ENCODE measurements around the gene CDKAL1.

Gene CDKAL1

DNA sequence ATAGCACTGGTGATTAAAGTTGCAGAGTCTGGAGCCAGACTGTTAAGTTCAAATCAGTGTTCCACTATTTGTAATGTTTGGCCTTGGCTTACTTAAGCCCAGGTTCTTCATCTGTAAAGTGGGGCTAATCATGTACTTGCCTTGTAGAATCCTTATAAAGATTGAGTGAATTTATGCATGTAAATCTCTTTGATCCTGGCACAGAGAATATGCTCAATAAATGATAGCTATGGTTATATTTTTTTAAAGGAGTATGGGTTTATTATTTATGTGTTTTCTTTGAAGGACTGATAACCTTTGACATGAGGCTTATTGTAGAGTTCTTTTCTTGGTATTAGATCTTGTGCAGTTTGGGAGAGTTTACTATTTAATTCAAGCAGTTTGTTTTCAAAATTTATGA lies 89.5 kb downstream of the CDKAL1 start:
- no peak overlapping the region for H2AK5ac ChIP-seq (ENCODE audit: low read length, severe bottlenecking)
- no peak overlapping the region for H3K18ac ChIP-seq (ENCODE audit: low read depth in 1 of 2, low read length in 2 of 2)
- no peak overlapping the region for H3K4me3 ChIP-seq (ENCODE audit: insufficient read depth in 1 of 2, low read depth in 1 of 2, low read length in 2 of 2)
- H2BK15ac ChIP-seq (ENCODE audit: low read depth, poor library complexity, severe bottlenecking): no peak overlapping the region
- H2BK120ac ChIP-seq (ENCODE audit: low read depth, low read length): no peak overlapping the region
- no peak overlapping the region for H3K27ac ChIP-seq (ENCODE audit: low read length, poor library complexity, severe bottlenecking)
- H4K91ac ChIP-seq (ENCODE audit: low read length): no peak overlapping the region
- H3K4me2 ChIP-seq (ENCODE audit: low read length, poor library complexity, severe bottlenecking): no peak overlapping the region
- no peak overlapping the region for H2AFZ ChIP-seq (ENCODE audit: low read depth, low read length)
- no peak overlapping the region for H3K9ac ChIP-seq (ENCODE audit: low read length)
- no peak overlapping the region for H3K23ac ChIP-seq (ENCODE audit: low read length in 2 of 2)
- no peak overlapping the region for H4K8ac ChIP-seq (ENCODE audit: low read length)
- DNase-seq: no peak
- H3K9me3 ChIP-seq (ENCODE audit: control insufficient read depth, low read length): no peaks in the 10 kb centered on the region
- no peaks in the 10 kb centered on the region for H3K4me1 ChIP-seq (ENCODE audit: control insufficient read depth, insufficient read depth, low read depth, low read length)
- no peak overlapping the region for H2BK12ac ChIP-seq (ENCODE audit: low read length in 2 of 2)
- peaks cover 4% of the 10 kb centered on the region for H3K79me1 ChIP-seq (replicated peaks; ENCODE audit: low read length, poor library complexity, severe bottlenecking)
- H3K36me3 ChIP-seq (ENCODE audit: control insufficient read depth in 1 of 2, insufficient read depth in 2 of 2, low read depth in 1 of 2, low read length in 2 of 2): no peaks in the 10 kb centered on the region
- H2BK5ac ChIP-seq (ENCODE audit: low read depth, low read length, poor library complexity, severe bottlenecking): no peak overlapping the region
- no peak overlapping the region for H3K4ac ChIP-seq (ENCODE audit: low read depth in 1 of 2, low read length in 2 of 2)
- H3K27me3 ChIP-seq (ENCODE audit: control insufficient read depth in 1 of 2, insufficient read depth in 1 of 2, low read length in 2 of 2): no peaks in the 10 kb centered on the region
- H3K14ac ChIP-seq (ENCODE audit: low read length in 2 of 2): no peak overlapping the region

DNA sequence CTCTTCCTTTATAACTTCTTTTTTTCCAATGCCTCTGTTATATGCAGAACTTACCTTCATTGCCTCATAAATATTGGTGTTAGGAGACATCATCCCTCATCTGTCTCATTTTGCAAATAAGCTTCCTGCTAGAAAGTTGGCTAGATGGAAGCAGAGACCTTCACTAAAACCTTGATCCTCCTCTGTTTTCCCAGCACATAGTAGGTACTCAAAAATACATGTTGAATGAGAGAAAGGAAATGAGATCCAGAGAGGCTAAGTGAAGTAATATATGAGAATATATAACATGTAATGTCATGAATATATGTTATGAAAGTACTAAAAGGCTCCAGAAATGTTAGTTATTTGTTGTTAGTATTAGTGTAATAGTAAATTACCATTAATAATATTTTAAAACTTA lies 91.9 kb downstream of the CDKAL1 start:
- no peak for DNase-seq
- H3K9ac ChIP-seq (ENCODE audit: low read length): no peak overlapping the region
- H3K79me1 ChIP-seq (replicated peaks; ENCODE audit: low read length, poor library complexity, severe bottlenecking): peaks cover 5% of the 10 kb centered on the region
- H3K4me2 ChIP-seq (ENCODE audit: low read length, poor library complexity, severe bottlenecking): no peak overlapping the region
- H4K91ac ChIP-seq (ENCODE audit: low read length): no peak overlapping the region
- H3K14ac ChIP-seq (ENCODE audit: low read length in 2 of 2): no peak overlapping the region
- H3K4me1 ChIP-seq (ENCODE audit: control insufficient read depth, insufficient read depth, low read depth, low read length): no peaks in the 10 kb centered on the region
- H3K23ac ChIP-seq (ENCODE audit: low read length in 2 of 2): no peak overlapping the region
- H3K18ac ChIP-seq (ENCODE audit: low read depth in 1 of 2, low read length in 2 of 2): no peak overlapping the region
- H2BK12ac ChIP-seq (ENCODE audit: low read length in 2 of 2): no peak overlapping the region
- no peak overlapping the region for H2BK120ac ChIP-seq (ENCODE audit: low read depth, low read length)
- H3K4me3 ChIP-seq (ENCODE audit: insufficient read depth in 1 of 2, low read depth in 1 of 2, low read length in 2 of 2): no peak overlapping the region
- no peak overlapping the region for H3K4ac ChIP-seq (ENCODE audit: low read depth in 1 of 2, low read length in 2 of 2)
- H2BK5ac ChIP-seq (ENCODE audit: low read depth, low read length, poor library complexity, severe bottlenecking): no peak overlapping the region
- no peak overlapping the region for H3K27ac ChIP-seq (ENCODE audit: low read length, poor library complexity, severe bottlenecking)
- H4K8ac ChIP-seq (ENCODE audit: low read length): no peak overlapping the region
- H3K27me3 ChIP-seq (ENCODE audit: control insufficient read depth in 1 of 2, insufficient read depth in 1 of 2, low read length in 2 of 2): no peaks in the 10 kb centered on the region
- no peak overlapping the region for H2BK15ac ChIP-seq (ENCODE audit: low read depth, poor library complexity, severe bottlenecking)
- no peak overlapping the region for H2AK5ac ChIP-seq (ENCODE audit: low read length, severe bottlenecking)
- no peaks in the 10 kb centered on the region for H3K36me3 ChIP-seq (ENCODE audit: control insufficient read depth in 1 of 2, insufficient read depth in 2 of 2, low read depth in 1 of 2, low read length in 2 of 2)
- no peak overlapping the region for H2AFZ ChIP-seq (ENCODE audit: low read depth, low read length)
- H3K9me3 ChIP-seq (ENCODE audit: control insufficient read depth, low read length): no peaks in the 10 kb centered on the region

DNA sequence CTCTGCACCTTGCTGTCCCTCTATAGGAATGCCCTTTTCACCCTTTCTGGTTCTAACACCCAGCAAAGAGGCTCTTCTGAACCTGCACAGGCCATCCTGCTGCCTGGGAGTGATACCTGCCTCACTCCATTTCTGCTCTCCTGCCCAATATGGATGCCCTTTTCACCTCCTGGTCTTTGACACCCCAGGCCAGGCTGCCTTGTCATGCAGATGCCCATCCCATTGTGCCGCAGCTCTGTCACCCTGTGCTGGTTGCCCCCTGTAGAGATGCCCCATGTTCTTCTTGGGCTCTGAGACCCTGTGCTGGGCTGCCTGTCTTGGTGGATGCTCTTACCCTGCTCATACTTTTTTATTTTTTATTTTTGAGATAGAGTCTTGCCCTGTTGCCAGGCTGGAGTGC lies 95.3 kb downstream of the CDKAL1 start:
- no peaks in the 10 kb centered on the region for H3K9me3 ChIP-seq (ENCODE audit: control insufficient read depth, low read length)
- no peak for DNase-seq

DNA sequence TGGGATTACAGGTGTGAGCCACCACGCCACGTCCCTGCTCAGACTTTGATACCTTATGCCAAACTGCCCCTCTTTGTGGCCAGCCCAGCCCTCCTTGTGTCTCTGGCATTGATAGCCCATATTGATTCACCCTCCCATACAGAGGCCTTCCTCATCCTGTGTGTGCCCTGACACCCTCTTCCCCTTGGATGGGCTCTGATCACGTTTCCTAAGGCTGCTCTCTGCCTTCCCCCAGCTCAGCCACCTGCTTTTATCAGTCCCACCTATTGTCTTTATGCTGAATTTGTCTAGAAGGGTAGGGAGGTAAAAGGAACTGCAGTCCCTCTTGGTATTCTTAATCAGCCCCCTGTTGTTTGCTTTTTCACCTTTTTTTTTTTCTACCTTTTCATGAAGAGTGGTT lies 95.9 kb downstream of the CDKAL1 start:
- Histone ChIP-seq H4K8ac (ENCODE audit: low read length) (no peak overlapping the region), H3K27me3 (ENCODE audit: control insufficient read depth in 1 of 2, insufficient read depth in 1 of 2, low read length in 2 of 2) (no peaks in the 10 kb centered on the region), H2BK120ac (ENCODE audit: low read depth, low read length) (no peak overlapping the region), H2AK5ac (ENCODE audit: low read length, severe bottlenecking) (no peak overlapping the region), H3K9me3 (ENCODE audit: control insufficient read depth, low read length) (no peaks in the 10 kb centered on the region), H3K36me3 (ENCODE audit: control insufficient read depth in 1 of 2, insufficient read depth in 2 of 2, low read depth in 1 of 2, low read length in 2 of 2) (no peaks in the 10 kb centered on the region), H2BK15ac (ENCODE audit: low read depth, poor library complexity, severe bottlenecking) (no peak overlapping the region), H2BK12ac (ENCODE audit: low read length in 2 of 2) (no peak overlapping the region), H3K27ac (ENCODE audit: low read length, poor library complexity, severe bottlenecking) (no peak overlapping the region), H2AFZ (ENCODE audit: low read depth, low read length) (no peak overlapping the region), H2BK5ac (ENCODE audit: low read depth, low read length, poor library complexity, severe bottlenecking) (no peak overlapping the region), H3K23ac (ENCODE audit: low read length in 2 of 2) (no peak overlapping the region), H3K4me2 (ENCODE audit: low read length, poor library complexity, severe bottlenecking) (no peak overlapping the region), H3K4ac (ENCODE audit: low read depth in 1 of 2, low read length in 2 of 2) (no peak overlapping the region), H3K14ac (ENCODE audit: low read length in 2 of 2) (no peak overlapping the region), H3K79me1 (replicated peaks; ENCODE audit: low read length, poor library complexity, severe bottlenecking) (peaks cover 5% of the 10 kb centered on the region), H3K4me1 (ENCODE audit: control insufficient read depth, insufficient read depth, low read depth, low read length) (no peaks in the 10 kb centered on the region), H4K91ac (ENCODE audit: low read length) (no peak overlapping the region), H3K9ac (ENCODE audit: low read length) (no peak overlapping the region), H3K4me3 (ENCODE audit: insufficient read depth in 1 of 2, low read depth in 1 of 2, low read length in 2 of 2) (no peak overlapping the region), H3K18ac (ENCODE audit: low read depth in 1 of 2, low read length in 2 of 2) (no peak overlapping the region)
- WGBS: 90% methylated on average over 2 of the region's 3 CpGs
- no peak for DNase-seq

More for the DNA sequence above, 95.3 kb downstream of the CDKAL1 start:
- no peak overlapping the region for H3K23ac ChIP-seq (ENCODE audit: low read length in 2 of 2)
- H3K14ac ChIP-seq (ENCODE audit: low read length in 2 of 2): no peak overlapping the region
- H4K91ac ChIP-seq (ENCODE audit: low read length): peak overlapping the region; percentile 61
- no peak overlapping the region for H2BK120ac ChIP-seq (ENCODE audit: low read depth, low read length)
- H3K27ac ChIP-seq (ENCODE audit: low read length, poor library complexity, severe bottlenecking): no peak overlapping the region
- no peak overlapping the region for H2AFZ ChIP-seq (ENCODE audit: low read depth, low read length)
- H3K4ac ChIP-seq (ENCODE audit: low read depth in 1 of 2, low read length in 2 of 2): no peak overlapping the region
- H2BK5ac ChIP-seq (ENCODE audit: low read depth, low read length, poor library complexity, severe bottlenecking): no peak overlapping the region
- no peaks in the 10 kb centered on the region for H3K27me3 ChIP-seq (ENCODE audit: control insufficient read depth in 1 of 2, insufficient read depth in 1 of 2, low read length in 2 of 2)
- peak overlapping the region; percentile 27 for H4K8ac ChIP-seq (ENCODE audit: low read length)
- peaks cover 5% of the 10 kb centered on the region for H3K79me1 ChIP-seq (replicated peaks; ENCODE audit: low read length, poor library complexity, severe bottlenecking)
- H3K18ac ChIP-seq (ENCODE audit: low read depth in 1 of 2, low read length in 2 of 2): no peak overlapping the region
- no peak overlapping the region for H3K9ac ChIP-seq (ENCODE audit: low read length)
- no peak overlapping the region for H3K4me3 ChIP-seq (ENCODE audit: insufficient read depth in 1 of 2, low read depth in 1 of 2, low read length in 2 of 2)
- WGBS: 100% methylated on average over 1 of the region's 1 CpG
- no peaks in the 10 kb centered on the region for H3K36me3 ChIP-seq (ENCODE audit: control insufficient read depth in 1 of 2, insufficient read depth in 2 of 2, low read depth in 1 of 2, low read length in 2 of 2)
- H2BK12ac ChIP-seq (ENCODE audit: low read length in 2 of 2): peak overlapping the region in 1 of 2 experiments; percentile 6
- H3K4me1 ChIP-seq (ENCODE audit: control insufficient read depth, insufficient read depth, low read depth, low read length): no peaks in the 10 kb centered on the region
- no peak overlapping the region for H2AK5ac ChIP-seq (ENCODE audit: low read length, severe bottlenecking)
- H2BK15ac ChIP-seq (ENCODE audit: low read depth, poor library complexity, severe bottlenecking): no peak overlapping the region
- H3K4me2 ChIP-seq (ENCODE audit: low read length, poor library complexity, severe bottlenecking): no peak overlapping the region

Measured in mesenchymal stem cell (in vitro differentiated cells and primary cell).